ENCODE measurements around the gene AKT1S1. TPM values are rescaled to one million over a fixed set of nuclear protein-coding genes. Genes with fewer than 3 reads are reported as not detected.

The AKT1S1 gene
- total RNA-seq, 1 experiment from 2014 or later: 70.6 TPM

GRCh38 chr19:49913720-49914119 is 36.6 kb upstream of the AKT1S1 start:
- Histone ChIP-seq H3K9me2 (ENCODE audit: insufficient read depth) (no peaks in the 10 kb centered on the region), H3K4me1 (ENCODE audit: control insufficient read depth in 1 of 2, insufficient read depth in 2 of 2, low read length in 2 of 2) (no peaks in the 10 kb centered on the region), H3K79me2 (ENCODE audit: insufficient read depth, low read length) (peaks cover 94% of the 10 kb centered on the region), H3K4me3 (replicated peaks in 1 of 2; ENCODE audit: low read depth in 1 of 2, low read length in 2 of 2) (no peak overlapping the region), H2AFZ (ENCODE audit: low read depth, low read length, poor library complexity, severe bottlenecking) (no peak overlapping the region), H3K4me2 (ENCODE audit: low read length) (no peak overlapping the region), H3K9ac (ENCODE audit: low read length) (no peak overlapping the region), H3K36me3 (ENCODE audit: control insufficient read depth in 1 of 2, insufficient read depth in 2 of 2, low read length in 2 of 2) (peaks cover 39 to 55% of the 10 kb centered on the region in 2 experiments), H3K27me3 (ENCODE audit: insufficient read depth, low read length) (no peaks in the 10 kb centered on the region), H3K9me3 (ENCODE audit: control insufficient read depth in 1 of 2, insufficient read depth in 1 of 2, low read depth in 1 of 2, low read length in 2 of 2) (no peaks in the 10 kb centered on the region), H4K20me1 (ENCODE audit: insufficient read depth) (no peaks in the 10 kb centered on the region), H3K27ac (ENCODE audit: low read depth, low read length) (no peak overlapping the region)
- CTCF ChIA-PET: no interaction called here
- POLR2A ChIA-PET: no interaction called here
- intact Hi-C loops (cut with micrococcal nuclease): no loop called here
- DNase-seq (ENCODE audit: low read depth, low spot score) (no peak), ATAC-seq (no peak)
- RAD21 ChIA-PET (ENCODE audit: low non-redundant PET in 1 of 2, low total read pairs in 2 of 2, uncharacterized antibody in 2 of 2, unreplicated experiment in 2 of 2): no interaction called here
- no TSS peak for BruUV-seq (replicated peaks)
- TF ChIP-seq SRF (IDR thresholded peaks at IDR 0.05; ENCODE audit: low read depth): no peak
- TF ChIP-seq MAX (IDR thresholded peaks at IDR 0.05): no peak
- TF ChIP-seq CEBPB (IDR thresholded peaks at IDR 0.05; ENCODE audit: low read depth): no peak
- TF ChIP-seq ZBTB33 (IDR thresholded peaks at IDR 0.05; ENCODE audit: extremely low read depth, insufficient replicate concordance, low read length): no peak
- no peak for TF ChIP-seq ELF1 (IDR thresholded peaks at IDR 0.05; ENCODE audit: borderline replicate concordance, low read depth)
- no peak for TF ChIP-seq ZNF274 (IDR thresholded peaks at IDR 0.05; ENCODE audit: low read depth, low read length)
- no peak for TF ChIP-seq YY1 (IDR thresholded peaks at IDR 0.05; ENCODE audit: extremely low read depth, insufficient replicate concordance, low read depth, low read length)
- TF ChIP-seq SIN3A (IDR thresholded peaks at IDR 0.05; ENCODE audit: low read depth): no peak
- no peak for TF ChIP-seq POLR2AphosphoS5 (IDR thresholded peaks at IDR 0.05; ENCODE audit: low read depth, low read length)
- TF ChIP-seq EGR1 (IDR thresholded peaks at IDR 0.05; ENCODE audit: low read depth): no peak
- TF ChIP-seq RAD21 (IDR thresholded peaks at IDR 0.05; ENCODE audit: low read depth): no peak
- no peak for TF ChIP-seq EZH2phosphoT487 (IDR thresholded peaks at IDR 0.05; ENCODE audit: borderline replicate concordance)
- no peak for TF ChIP-seq JUND (IDR thresholded peaks at IDR 0.05)
- TF ChIP-seq TCF7L2 (IDR thresholded peaks at IDR 0.05; ENCODE audit: borderline replicate concordance, extremely low read depth, insufficient read depth, insufficient read length): no peak
- TF ChIP-seq CBX3 (IDR thresholded peaks at IDR 0.05; ENCODE audit: low read depth): no peak
- TF ChIP-seq FOSL1 (IDR thresholded peaks at IDR 0.05; ENCODE audit: low read depth): no peak
- no peak for TF ChIP-seq CTCF (IDR thresholded peaks at IDR 0.05 in 2 of 3, conservative IDR thresholded peaks at IDR 0.05 in 1 of 3; ENCODE audit: borderline replicate concordance in 1 of 3, insufficient read depth in 1 of 3, low read depth in 2 of 3, low read length in 2 of 3)
- no peak for TF ChIP-seq EZH2 (IDR thresholded peaks at IDR 0.05)
